NCI-H82 treated with DMSO at 0.1 percent for 48 hours (cell line): Measurements from ENCODE around the gene C22orf39.

Experiments used
- DNase-seq: peaks from one replicate; lab custom pipeline; 2025; ENCODE audit not compliant: unreplicated experiment; lab: John Stamatoyannopoulos, UW

The C22orf39 gene

GRCh38 chr22:19431649-19432132 lies 15.8 kb downstream of the C22orf39 start, which contains the start of gene HIRA:
HIRA (minus strand) TSS chr22:19431733; CDS start chr22:19431476, 257 bp downstream.
- DNase-seq: no peak

DNA sequence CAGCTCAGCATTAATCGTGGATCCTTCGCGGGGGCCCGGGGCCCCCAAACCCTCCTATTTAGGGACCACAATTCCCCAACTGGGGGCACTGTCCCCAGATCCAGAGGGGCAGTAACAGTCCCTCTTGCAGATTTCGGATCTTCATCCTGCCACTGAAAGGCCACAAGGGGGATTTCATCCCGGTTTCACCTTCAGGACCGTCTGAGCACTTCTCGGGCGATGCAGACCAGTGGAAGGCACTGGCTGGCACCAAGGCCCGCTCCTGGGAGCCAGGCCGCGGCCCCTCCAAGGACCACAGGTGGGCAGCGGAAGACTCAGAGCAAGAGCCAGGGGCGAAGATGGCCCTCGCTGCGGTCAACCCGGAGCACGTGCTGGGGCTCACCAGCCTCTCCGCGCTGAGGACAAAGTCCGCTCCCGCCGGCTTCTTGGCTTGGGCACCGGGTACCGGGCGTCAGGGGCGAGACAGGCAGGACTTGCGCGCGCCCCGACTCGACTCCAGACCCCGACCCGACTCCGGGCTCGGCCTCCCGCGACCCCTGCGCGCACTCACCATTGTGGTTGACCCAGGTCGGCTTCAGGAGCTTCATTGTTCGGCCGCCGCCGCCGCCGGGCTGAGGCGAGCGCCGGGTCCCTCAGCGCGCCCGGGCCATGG lies 16.5 kb downstream of the C22orf39 start:
- DNase-seq: no peak

DNA sequence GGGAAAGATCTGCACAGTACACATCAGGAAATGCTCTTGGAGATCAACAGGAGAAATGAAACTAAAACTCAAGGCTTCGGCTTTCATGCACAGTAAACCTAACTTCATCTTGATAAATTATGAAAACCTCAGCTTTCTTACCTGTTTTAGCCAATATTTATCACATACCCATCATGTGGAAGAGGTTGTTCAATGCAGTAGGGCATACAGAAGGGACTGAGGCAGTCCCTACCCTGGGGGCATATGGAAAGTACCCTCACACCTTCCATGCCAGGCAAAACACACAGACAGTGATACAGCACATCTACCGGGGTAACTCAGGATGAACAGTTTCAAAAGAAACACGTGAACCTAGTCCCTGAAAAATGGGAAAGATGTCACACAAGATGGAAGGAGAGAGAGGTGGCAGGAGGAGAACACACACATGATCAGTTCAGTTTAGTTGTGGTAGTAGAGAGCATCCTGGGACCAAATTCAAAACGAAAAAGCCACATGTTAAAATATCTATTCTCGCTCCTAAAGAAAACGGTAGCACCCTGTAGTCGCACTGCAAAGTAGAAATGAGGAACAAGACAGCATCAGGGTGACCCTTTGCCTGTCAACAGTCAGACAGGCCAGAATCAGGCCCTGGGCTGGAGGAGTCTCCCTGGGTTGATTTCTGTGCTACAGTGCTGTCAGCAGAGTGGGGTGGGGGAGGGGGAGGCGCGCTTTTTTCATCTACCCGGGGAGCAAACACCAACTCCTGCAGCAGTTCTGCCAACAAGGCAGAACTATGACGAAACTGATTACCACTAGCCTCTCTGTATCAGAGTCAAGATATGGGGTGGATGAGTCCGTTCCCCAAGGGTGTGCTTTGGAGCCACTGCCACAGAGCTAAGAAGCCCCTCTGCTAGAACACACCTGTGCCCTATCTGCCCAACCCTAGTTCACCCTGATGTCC lies 17.3 kb downstream of the C22orf39 start:
- no peak for DNase-seq

GRCh38 chr22:19424186-19424500 lies 23.4 kb downstream of the C22orf39 start:
- DNase-seq: no peak

- no peak for DNase-seq
These were observed 24.8 kb downstream of the C22orf39 start for GRCh38 chr22:19422440-19423301.

GRCh38 chr22:19420321-19420720 lies 27.2 kb downstream of the C22orf39 start:
- no peak for DNase-seq

DNA sequence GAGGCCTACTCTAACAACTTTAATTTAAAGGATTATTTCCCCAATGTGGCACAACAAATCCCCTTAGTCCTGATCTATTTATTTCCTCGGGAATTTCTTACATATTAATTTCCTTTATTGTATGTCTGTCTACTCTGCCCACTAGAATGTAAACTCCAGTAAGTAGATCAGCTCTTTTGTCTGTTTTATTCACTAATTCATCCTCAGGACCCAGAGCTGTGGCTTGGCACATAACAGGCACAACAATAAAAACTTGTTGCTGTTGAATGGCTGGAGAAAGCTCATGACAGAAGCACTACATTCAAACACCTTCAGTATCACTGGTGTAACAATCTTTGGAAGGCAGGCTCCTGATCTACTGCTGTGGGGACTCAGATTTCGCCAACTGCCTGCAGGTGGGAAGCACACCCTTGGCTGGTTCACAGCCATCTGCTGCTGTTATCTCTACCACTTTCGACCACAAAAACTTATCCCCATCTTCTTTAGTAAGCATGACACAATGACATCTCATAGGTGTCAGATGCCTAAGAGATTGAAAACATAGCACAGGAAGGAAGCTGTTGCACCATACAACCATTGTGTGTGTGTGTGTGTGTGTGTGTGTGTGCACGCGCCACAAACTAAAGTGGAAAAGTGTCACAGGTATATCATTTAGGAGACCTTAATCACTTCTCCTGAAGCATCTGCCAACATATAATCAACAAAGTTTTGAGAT lies 27.9 kb downstream of the C22orf39 start:
- DNase-seq: no peak

DNA sequence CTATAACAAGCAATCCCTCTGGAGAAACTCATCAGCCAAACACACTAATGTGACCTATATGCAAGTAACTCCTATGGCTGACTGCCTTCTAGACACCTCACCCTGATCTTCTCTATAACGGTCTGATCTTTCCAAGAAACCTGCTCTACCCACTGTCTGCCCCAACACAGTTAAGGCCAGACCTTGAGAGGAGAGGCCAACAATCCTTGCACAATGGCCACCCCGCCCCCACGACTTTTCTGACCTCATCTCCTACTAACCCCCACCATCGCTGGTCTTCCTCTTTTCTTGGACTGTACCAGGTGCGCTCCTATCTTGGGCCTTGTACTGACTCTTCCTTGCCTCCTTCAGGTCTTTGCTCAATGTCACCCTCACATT lies 28.4 kb downstream of the C22orf39 start:
- no peak for DNase-seq

- DNase-seq: no peak
These were observed 34.6 kb downstream of the C22orf39 start for GRCh38 chr22:19412923-19413322.

DNA sequence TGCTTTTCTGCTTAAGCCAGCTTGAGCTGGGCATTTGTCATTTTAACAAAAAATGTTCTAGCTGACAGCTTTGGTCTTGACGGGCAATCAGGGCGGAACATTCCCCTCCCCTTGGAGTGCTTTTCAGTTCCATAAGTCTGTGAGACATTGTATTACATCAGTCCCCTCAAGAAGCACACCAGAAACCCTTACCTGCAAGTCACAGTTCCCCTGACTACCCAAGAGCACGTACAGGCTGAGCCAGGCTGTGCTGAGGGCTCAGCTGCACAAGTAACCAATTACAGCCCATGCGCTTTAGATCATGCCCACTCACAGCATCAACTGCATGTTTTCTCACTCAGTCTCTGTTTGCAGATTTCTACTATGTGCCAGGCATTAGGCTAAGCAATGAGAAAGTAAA lies 35.0 kb downstream of the C22orf39 start:
- DNase-seq: no peak

GRCh38 chr22:19411690-19412045 lies 35.8 kb downstream of the C22orf39 start:
- DNase-seq: no peak

DNA sequence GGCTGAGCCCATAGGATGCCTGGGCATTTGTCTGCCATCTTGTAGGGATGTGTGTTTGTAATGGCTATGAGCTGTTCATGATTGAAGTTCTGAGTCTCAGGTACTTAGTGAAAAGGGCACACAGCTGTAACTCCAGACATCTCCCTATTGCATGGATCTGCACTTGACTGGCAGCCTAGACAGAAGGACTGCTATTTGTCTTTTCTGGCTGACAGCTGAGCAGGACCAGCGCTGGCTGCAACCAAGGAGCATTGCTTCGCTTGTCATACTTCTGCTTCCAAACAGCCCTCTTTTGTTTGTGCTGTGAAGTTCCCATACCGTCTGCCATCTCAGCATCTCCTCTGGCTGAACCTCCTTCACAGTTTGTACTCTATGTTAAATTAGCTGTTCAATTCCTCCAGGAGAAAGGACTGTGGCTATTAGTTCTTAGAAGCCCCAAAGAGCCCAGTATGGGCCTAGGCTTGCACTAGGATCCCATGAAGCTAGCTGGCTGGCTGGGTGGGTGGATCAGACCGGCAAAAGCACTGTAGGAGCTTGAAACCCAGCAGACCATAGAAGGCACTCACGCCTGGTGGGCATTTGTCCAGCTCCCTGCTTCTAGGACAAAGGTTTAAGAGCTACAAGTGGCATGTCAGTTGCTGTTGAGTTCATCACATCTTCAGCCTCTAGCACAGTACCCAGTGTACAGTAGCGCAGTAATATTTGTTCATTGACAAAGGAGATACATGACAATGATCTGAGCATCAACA lies 36.4 kb downstream of the C22orf39 start:
- DNase-seq: no peak

DNA sequence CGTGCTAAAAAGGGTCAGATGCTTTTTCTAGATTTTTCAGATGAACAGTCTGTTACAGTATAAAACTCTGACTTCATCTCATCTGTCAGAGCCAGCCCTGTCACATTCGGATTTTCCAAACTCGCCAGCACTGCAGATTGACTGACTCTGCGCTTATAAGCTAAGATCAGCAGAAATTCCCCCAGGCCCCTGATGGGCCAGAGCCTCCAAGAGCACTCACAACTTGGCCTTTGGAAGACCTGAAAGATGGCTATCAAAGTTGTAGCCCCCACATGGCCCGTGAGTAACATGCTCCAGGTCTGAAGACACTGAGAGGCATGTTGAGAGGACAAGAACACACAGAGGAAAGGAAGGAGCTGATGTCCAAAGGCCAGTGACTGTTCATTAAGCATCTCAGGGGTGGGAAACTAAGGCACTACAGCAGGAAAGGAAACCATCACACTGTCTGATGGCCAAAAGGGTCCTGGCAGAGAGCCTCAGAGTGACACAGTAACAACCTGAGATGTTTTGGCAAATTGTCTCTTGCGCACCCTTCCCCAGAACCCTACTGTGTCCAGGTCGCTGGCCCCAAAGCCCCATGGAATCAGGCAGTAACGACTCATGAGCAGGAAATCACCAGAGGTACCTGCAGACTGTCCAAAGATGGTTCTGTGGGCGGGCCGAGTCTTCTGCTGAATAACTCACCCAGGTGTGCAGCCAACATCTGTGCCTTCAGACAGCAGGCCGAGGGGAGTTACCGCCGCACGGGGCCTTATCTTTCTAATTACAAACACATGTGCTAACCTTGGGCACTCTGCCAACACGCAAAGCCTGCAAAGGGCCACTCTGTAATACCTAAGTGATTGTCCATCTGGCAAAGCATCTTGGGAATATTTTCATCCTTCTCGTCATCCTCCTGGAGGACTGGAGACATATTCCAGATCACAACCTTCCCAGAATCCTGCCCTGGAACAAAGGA lies 39.6 kb downstream of the C22orf39 start:
- DNase-seq: peak; percentile 1

DNA sequence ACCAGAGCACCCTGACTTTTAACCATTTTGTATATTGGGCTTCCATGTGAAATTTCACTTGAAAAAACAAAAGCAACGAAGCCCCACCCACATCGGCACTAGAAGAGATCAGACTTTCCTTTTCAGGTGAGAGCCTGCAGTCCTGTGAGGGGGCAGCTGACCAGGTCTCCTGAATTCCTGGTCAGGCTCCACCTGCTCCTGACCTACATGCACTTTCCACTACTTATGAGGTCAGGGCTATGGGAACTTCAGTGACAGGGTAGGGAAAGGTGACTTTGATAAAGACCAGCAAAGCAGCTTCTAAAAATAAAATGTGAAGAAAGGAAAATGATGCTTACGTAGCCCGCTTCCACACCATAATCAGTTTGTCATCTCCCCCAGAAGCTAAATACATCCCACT lies 40.7 kb downstream of the C22orf39 start:
- no peak for DNase-seq

DNA sequence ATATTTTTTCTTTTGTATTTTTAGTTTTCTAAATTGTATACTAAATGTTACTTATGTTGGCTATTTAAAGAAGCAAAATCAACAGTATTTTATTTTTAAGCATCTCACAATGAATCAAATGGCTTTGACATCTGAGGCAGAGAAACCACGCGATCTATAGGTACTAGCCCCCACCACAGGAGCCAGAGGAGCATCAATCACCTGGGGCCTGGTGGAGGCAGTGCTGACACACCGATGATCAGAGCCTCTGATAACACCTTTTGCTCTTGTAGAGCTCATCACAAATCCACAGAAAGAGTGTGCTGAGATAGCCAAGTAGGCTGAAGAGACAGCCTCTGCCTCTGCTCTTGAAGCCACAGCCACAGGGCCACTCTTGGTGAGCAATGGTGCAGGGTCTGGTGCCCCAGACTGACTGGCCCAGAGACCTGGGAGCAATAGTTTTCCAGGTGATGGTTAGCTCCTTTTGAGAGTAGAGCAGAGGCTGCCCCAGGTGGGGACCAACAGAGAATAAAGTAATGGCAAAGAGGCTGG lies 41.2 kb downstream of the C22orf39 start:
- DNase-seq: no peak

GRCh38 chr22:19405652-19406051 lies 41.9 kb downstream of the C22orf39 start:
- no peak for DNase-seq

DNA sequence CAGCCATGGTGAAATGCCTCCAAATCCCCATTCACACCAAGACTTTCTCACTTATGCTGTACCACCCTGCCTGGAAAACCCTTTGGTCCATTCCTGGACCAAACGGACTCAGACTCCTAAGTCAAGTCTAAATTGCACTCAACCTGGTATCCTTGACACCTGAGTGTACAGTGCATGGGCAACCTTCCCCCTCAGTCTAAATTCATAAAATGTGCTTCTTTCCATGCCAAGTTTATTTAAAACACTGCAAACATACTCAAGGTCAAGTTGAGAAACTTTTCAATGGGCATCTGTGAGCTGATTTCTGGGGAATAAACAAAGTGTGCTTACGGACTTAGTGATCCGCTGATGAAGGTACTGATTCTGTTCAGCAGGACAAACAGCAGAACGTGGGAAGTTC lies 42.4 kb downstream of the C22orf39 start:
- DNase-seq: no peak

- DNase-seq: no peak
These were observed 42.8 kb downstream of the C22orf39 start for GRCh38 chr22:19404676-19405075.
